Measurements from ENCODE around the gene ADAMTSL4. TPM values are rescaled to one million over a fixed set of nuclear protein-coding genes. Genes with fewer than 3 reads are reported as not detected.
A peak's percentile ranks its signal among the peaks of the same experiment; 100 is the strongest.
"Not testable (repeated sequence)": the region's sequence is repeated elsewhere in the genome, so short reads cannot be mapped to it uniquely, and the experiment has no call there.

The ADAMTSL4 gene
- total RNA-seq, 1 donor from 2014 or later = 6.7 TPM

DNA sequence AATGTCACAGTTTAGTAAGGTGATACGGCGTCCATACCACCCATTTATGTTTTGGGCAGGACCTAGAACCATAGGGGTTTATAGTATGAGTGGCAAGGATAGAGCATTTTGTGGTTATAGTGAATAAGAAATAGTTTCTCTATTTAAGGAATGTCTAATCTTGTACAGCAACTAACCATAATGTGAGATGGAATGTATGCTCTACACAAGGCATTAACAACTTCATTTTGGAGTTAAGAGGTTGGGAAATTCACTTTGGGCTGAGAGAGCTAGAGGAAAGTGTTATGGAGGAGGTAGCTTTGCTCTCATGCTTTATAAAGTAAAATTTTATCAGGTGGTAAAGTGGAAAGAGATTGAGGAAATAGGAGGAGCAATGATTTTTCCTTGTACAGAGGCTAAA lies 33.2 kb downstream of the ADAMTSL4 start:
- H3K9me3 Mint-ChIP-seq (ENCODE audit: unreplicated experiment) = no peaks in the 10 kb centered on the region
- H3K4me3 Mint-ChIP-seq (ENCODE audit: unreplicated experiment) = no peak overlapping the region
- Histone ChIP-seq H3K9me3 (ENCODE audit: insufficient read depth, low read depth, low read length) (no peaks in the 10 kb centered on the region), H3K4me3 (ENCODE audit: insufficient read depth, low read depth, low read length) (no peak overlapping the region), H3K4me2 (ENCODE audit: low read length) (no peak overlapping the region), H3K27me3 (ENCODE audit: insufficient read depth, low read length) (no peaks in the 10 kb centered on the region), H3K79me2 (ENCODE audit: insufficient read depth, low read length) (peaks cover 32% of the 10 kb centered on the region), H2AFZ (ENCODE audit: low read depth, low read length) (no peak overlapping the region), H3K36me3 (ENCODE audit: insufficient read depth, low read length) (peaks cover 10% of the 10 kb centered on the region), H4K20me1 (ENCODE audit: insufficient read depth, low read length) (peaks cover 17% of the 10 kb centered on the region), H3K27ac (ENCODE audit: low read depth, low read length) (no peak overlapping the region), H3K4me1 (ENCODE audit: insufficient read depth, low read length) (peaks cover 7% of the 10 kb centered on the region), H3K9ac (ENCODE audit: low read length) (no peak overlapping the region)
- H3K4me1 Mint-ChIP-seq (ENCODE audit: low read depth, unreplicated experiment) = no peaks in the 10 kb centered on the region
- H3K27ac Mint-ChIP-seq (ENCODE audit: unreplicated experiment) = no peak overlapping the region
- H3K27me3 Mint-ChIP-seq (ENCODE audit: low read depth, unreplicated experiment) = no peaks in the 10 kb centered on the region
- FAIRE-seq (no peak), DNase-seq (ENCODE audit: low read depth) (no peak)
- H3K36me3 Mint-ChIP-seq (ENCODE audit: low read depth, unreplicated experiment) = peaks cover 14% of the 10 kb centered on the region
- TF ChIP-seq, protein P1, sequence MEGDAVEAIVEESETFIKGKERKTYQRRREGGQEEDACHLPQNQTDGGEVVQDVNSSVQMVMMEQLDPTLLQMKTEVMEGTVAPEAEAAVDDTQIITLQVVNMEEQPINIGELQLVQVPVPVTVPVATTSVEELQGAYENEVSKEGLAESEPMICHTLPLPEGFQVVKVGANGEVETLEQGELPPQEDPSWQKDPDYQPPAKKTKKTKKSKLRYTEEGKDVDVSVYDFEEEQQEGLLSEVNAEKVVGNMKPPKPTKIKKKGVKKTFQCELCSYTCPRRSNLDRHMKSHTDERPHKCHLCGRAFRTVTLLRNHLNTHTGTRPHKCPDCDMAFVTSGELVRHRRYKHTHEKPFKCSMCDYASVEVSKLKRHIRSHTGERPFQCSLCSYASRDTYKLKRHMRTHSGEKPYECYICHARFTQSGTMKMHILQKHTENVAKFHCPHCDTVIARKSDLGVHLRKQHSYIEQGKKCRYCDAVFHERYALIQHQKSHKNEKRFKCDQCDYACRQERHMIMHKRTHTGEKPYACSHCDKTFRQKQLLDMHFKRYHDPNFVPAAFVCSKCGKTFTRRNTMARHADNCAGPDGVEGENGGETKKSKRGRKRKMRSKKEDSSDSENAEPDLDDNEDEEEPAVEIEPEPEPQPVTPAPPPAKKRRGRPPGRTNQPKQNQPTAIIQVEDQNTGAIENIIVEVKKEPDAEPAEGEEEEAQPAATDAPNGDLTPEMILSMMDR (IDR thresholded peaks at IDR 0.05; ENCODE audit: insufficient read depth, low read depth, low read length) = no peak
- TF ChIP-seq EZH2 (IDR thresholded peaks at IDR 0.05; ENCODE audit: insufficient read depth, low read length) = no peak

DNA sequence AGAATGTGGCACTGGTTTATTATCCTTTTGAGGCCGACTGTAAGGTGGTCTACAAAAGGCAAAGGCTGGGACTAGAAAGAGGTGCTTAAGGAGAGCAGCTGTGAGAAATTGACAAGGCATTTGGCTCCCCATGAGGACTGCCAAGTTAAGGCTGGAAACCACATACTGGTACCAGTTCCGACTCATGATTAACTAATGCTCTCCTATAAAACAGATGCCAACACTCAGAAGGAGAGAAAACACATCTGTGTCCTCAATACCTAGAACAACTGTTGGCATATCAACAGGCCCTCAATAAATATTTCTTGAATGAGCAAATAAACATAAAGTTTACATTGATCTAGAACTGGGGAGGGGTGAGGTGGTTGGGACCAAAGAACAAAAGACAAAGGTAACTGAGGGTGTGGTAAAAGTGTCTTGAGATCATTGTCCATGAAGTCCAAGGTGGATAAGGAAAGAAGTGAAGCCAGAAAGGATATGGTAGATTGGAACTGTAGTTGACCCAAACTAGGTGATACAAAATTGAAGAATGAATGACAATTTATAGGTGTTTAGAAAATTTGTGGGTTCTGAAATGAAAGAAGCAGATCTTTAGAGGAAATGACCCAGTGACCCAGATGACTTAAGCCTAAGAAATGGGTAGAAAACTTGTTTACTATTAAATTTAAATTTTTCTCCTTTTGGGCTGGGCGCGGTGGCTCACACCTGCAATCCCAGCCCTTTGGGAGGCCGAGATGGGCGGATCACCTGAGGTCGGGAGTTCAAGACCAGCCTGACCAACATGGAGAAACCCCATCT lies 47.1 kb downstream of the ADAMTSL4 start:
- H3K36me3 ChIP-seq (ENCODE audit: insufficient read depth, low read length) = no peaks in the 10 kb centered on the region
- no peaks in the 10 kb centered on the region for H3K4me1 ChIP-seq (ENCODE audit: insufficient read depth, low read length)
- no peaks in the 10 kb centered on the region for H3K9me3 Mint-ChIP-seq (ENCODE audit: unreplicated experiment)
- H3K27me3 Mint-ChIP-seq (ENCODE audit: low read depth, unreplicated experiment) = no peaks in the 10 kb centered on the region
- H3K4me3 ChIP-seq (ENCODE audit: insufficient read depth, low read depth, low read length) = no peak overlapping the region
- FAIRE-seq (no peak), DNase-seq (ENCODE audit: low read depth) (no peak)
- H3K4me1 Mint-ChIP-seq (ENCODE audit: low read depth, unreplicated experiment) = no peaks in the 10 kb centered on the region
- H4K20me1 ChIP-seq (ENCODE audit: insufficient read depth, low read length) = no peaks in the 10 kb centered on the region
- H3K4me3 Mint-ChIP-seq (ENCODE audit: unreplicated experiment) = peak overlapping the region; percentile 10
- H3K27me3 ChIP-seq (ENCODE audit: insufficient read depth, low read length) = no peaks in the 10 kb centered on the region
- H3K4me2 ChIP-seq (ENCODE audit: low read length) = no peak overlapping the region
- H3K27ac Mint-ChIP-seq (ENCODE audit: unreplicated experiment) = no peak overlapping the region
- H3K36me3 Mint-ChIP-seq (ENCODE audit: low read depth, unreplicated experiment) = peaks cover 9% of the 10 kb centered on the region
- H3K9me3 ChIP-seq (ENCODE audit: insufficient read depth, low read depth, low read length) = no peaks in the 10 kb centered on the region
- H3K27ac ChIP-seq (ENCODE audit: low read depth, low read length) = no peak overlapping the region
- no peak for TF ChIP-seq EZH2 (IDR thresholded peaks at IDR 0.05; ENCODE audit: insufficient read depth, low read length)
- TF ChIP-seq, protein P1 (IDR thresholded peaks at IDR 0.05; ENCODE audit: insufficient read depth, low read depth, low read length) = no peak
- H3K79me2 ChIP-seq (ENCODE audit: insufficient read depth, low read length) = no peaks in the 10 kb centered on the region
- H2AFZ ChIP-seq (ENCODE audit: low read depth, low read length) = no peak overlapping the region
- H3K9ac ChIP-seq (ENCODE audit: low read length) = no peak overlapping the region

DNA sequence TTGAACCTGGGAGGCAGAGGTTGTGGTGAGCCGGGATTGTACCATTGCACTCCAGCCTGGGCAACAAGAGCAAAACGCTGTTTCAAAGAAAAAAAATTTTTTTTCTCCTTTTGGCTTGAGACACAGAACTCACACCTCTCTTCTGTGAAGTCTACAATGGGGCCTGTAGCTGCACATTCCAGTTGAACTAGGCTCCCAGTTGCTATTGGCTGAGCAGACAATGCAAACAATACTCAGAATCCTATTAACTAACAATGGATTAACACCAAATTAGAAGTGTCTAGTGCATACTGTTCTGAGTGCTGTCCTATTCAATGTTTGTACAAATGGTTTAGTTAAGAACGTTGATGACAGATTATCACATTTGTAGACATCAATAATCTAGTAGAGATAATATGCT lies 47.8 kb downstream of the ADAMTSL4 start:
- Histone ChIP-seq H2AFZ (ENCODE audit: low read depth, low read length) (no peak overlapping the region), H3K27ac (ENCODE audit: low read depth, low read length) (no peak overlapping the region), H3K36me3 (ENCODE audit: insufficient read depth, low read length) (no peaks in the 10 kb centered on the region), H3K9ac (ENCODE audit: low read length) (no peak overlapping the region), H3K27me3 (ENCODE audit: insufficient read depth, low read length) (no peaks in the 10 kb centered on the region), H3K4me2 (ENCODE audit: low read length) (no peak overlapping the region), H3K9me3 (ENCODE audit: insufficient read depth, low read depth, low read length) (no peaks in the 10 kb centered on the region), H4K20me1 (ENCODE audit: insufficient read depth, low read length) (no peaks in the 10 kb centered on the region), H3K4me1 (ENCODE audit: insufficient read depth, low read length) (no peaks in the 10 kb centered on the region), H3K4me3 (ENCODE audit: insufficient read depth, low read depth, low read length) (no peak overlapping the region), H3K79me2 (ENCODE audit: insufficient read depth, low read length) (no peaks in the 10 kb centered on the region)
- TF ChIP-seq EZH2 (IDR thresholded peaks at IDR 0.05; ENCODE audit: insufficient read depth, low read length) = no peak
- TF ChIP-seq, protein P1 (IDR thresholded peaks at IDR 0.05; ENCODE audit: insufficient read depth, low read depth, low read length) = no peak
- peaks cover 9% of the 10 kb centered on the region for H3K36me3 Mint-ChIP-seq (ENCODE audit: low read depth, unreplicated experiment)
- no peak overlapping the region for H3K4me3 Mint-ChIP-seq (ENCODE audit: unreplicated experiment)
- no peaks in the 10 kb centered on the region for H3K27me3 Mint-ChIP-seq (ENCODE audit: low read depth, unreplicated experiment)
- H3K9me3 Mint-ChIP-seq (ENCODE audit: unreplicated experiment) = no peaks in the 10 kb centered on the region
- DNase-seq (ENCODE audit: low read depth) (no peak), FAIRE-seq (no peak)
- no peaks in the 10 kb centered on the region for H3K4me1 Mint-ChIP-seq (ENCODE audit: low read depth, unreplicated experiment)
- H3K27ac Mint-ChIP-seq (ENCODE audit: unreplicated experiment) = no peak overlapping the region

DNA sequence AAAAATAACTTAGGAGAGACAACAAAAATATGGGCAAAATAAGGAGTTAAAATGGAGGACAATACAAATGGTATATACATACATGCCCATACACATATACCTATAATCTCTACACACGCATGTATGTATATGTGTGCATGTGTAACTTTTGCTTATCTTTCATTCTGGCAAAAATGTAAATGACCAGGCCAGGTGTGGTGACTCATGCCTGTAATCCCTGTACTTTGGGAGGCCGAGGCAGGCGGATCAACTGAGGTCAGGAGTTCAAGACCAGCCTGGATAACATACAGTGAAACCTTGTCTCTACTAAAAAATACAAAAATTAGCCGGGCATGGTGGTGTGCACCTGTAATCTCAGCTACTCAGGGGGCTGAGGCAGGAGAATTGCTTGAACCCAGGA lies 49.1 kb downstream of the ADAMTSL4 start:
- H3K9me3 Mint-ChIP-seq (ENCODE audit: unreplicated experiment); H3K36me3 ChIP-seq (ENCODE audit: insufficient read depth, low read length); DNase-seq (ENCODE audit: low read depth); H3K4me1 Mint-ChIP-seq (ENCODE audit: low read depth, unreplicated experiment); H3K27ac Mint-ChIP-seq (ENCODE audit: unreplicated experiment); H3K4me3 Mint-ChIP-seq (ENCODE audit: unreplicated experiment); H3K27me3 Mint-ChIP-seq (ENCODE audit: low read depth, unreplicated experiment); H3K4me2 ChIP-seq (ENCODE audit: low read length); H3K36me3 Mint-ChIP-seq (ENCODE audit: low read depth, unreplicated experiment); H3K4me1 ChIP-seq (ENCODE audit: insufficient read depth, low read length); H3K4me3 ChIP-seq (ENCODE audit: insufficient read depth, low read depth, low read length); H3K27ac ChIP-seq (ENCODE audit: low read depth, low read length); H3K9ac ChIP-seq (ENCODE audit: low read length); FAIRE-seq; H3K9me3 ChIP-seq (ENCODE audit: insufficient read depth, low read depth, low read length); H3K79me2 ChIP-seq (ENCODE audit: insufficient read depth, low read length); H2AFZ ChIP-seq (ENCODE audit: low read depth, low read length); H4K20me1 ChIP-seq (ENCODE audit: insufficient read depth, low read length); H3K27me3 ChIP-seq (ENCODE audit: insufficient read depth, low read length): not testable (repeated sequence)

Measured in astrocyte (in vitro differentiated cells and primary cell).